Nasal cavity respiratory epithelium epithelial cell of viscerocranial mucosa (primary cell): Measurements from ENCODE around the gene WDTC1. TPM values are rescaled to one million over a fixed set of nuclear protein-coding genes. Genes with fewer than 3 reads are reported as not detected.

ENCODE experiments used
- total RNA-seq: library from RNA; depleted of rRNA; stranded (reverse); fragments of >200 nt; gene quantifications from 2 replicates; pipeline ENCODE4 v1.2.3, GENCODE V29; 2014

Gene WDTC1, protein sequence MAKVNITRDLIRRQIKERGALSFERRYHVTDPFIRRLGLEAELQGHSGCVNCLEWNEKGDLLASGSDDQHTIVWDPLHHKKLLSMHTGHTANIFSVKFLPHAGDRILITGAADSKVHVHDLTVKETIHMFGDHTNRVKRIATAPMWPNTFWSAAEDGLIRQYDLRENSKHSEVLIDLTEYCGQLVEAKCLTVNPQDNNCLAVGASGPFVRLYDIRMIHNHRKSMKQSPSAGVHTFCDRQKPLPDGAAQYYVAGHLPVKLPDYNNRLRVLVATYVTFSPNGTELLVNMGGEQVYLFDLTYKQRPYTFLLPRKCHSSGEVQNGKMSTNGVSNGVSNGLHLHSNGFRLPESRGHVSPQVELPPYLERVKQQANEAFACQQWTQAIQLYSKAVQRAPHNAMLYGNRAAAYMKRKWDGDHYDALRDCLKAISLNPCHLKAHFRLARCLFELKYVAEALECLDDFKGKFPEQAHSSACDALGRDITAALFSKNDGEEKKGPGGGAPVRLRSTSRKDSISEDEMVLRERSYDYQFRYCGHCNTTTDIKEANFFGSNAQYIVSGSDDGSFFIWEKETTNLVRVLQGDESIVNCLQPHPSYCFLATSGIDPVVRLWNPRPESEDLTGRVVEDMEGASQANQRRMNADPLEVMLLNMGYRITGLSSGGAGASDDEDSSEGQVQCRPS
- 18.8 and 41.9 TPM in 2 replicates for total RNA-seq

DNA sequence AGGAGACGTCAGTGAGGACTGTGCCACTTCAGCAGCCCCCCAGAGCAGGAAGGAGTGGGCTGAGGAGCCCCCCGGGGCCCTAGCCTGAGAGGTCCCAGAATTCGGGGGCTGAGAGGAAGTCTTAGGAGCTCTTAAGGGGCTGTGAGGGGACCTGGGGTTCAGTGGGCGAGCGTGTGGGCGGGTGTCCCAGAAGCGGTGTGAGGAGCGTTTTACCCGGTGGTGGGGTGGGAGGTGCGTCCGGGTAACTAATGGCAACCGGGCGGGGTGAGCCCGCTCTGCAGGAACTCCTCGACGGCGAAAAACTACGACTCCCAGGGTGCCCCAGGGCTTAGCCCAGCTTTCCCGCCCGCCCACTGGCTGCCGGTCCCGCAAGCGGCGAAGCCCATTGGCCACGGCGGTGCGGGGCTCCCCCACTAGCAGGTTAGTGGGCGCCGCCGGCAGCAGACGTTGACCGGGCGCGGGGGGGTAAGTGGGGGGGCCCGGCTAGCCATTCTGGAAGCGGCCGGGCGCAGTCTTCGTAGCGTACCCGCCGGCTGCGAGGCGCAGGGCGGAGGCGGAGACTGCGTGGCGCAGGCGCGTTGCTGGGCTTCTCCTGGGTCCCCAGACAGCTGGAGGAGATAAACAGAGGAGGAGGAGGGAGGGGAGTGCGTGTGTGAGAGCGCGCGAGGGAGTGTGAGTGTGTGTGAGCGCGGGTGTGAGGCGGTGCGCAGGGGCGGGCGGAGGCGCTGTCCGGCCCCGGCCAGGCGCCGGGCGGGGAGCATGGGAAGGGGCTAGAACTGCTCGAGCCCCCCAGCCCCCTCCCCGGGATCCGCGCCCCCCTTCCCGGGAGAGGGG, at the start of gene WDTC1:
Gene WDTC1 (plus strand): TSS at position 584 of the 834 bp plus-strand sequence. CDS start 26,423 bp downstream, outside the sequence.

DNA sequence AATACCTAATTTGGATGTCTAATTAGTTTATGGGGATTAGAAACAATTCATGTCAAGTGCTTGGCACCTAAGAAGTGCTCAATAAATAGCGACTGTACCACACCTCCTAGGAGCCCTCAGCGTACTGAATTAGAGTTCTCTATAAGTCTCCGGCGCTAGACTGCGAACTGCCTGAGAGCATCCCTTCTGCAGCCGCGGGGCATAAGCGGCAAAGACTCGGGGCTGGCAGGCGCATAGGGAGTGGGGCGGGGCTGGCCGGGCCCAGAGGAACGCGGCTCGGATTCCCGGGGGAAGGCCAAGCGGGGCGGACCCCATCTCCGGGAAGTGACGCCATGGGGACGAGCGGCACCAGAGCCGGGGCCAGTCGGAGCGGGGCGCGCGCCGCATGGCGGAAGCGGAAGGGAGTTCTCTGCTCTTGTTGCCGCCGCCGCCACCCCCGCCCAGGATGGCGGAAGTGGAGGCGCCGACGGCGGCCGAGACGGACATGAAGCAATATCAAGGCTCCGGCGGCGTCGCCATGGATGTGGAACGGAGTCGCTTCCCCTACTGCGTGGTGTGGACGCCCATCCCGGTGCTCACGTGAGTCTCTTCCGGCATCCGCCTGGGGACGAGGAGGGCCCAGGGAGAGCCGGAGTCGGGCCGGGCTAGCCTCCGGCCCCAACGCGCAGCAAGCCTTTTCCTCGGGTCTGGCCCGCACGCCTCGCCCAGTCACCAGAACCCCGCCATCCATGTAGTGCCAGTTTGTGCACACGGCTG, 87.6 kb downstream of the WDTC1 start, which contains the start of gene TMEM222:
Gene TMEM222 (plus strand): TSS at position 351 of the 756 bp plus-strand sequence. CDS start 35 bp downstream, at position 386.

DNA sequence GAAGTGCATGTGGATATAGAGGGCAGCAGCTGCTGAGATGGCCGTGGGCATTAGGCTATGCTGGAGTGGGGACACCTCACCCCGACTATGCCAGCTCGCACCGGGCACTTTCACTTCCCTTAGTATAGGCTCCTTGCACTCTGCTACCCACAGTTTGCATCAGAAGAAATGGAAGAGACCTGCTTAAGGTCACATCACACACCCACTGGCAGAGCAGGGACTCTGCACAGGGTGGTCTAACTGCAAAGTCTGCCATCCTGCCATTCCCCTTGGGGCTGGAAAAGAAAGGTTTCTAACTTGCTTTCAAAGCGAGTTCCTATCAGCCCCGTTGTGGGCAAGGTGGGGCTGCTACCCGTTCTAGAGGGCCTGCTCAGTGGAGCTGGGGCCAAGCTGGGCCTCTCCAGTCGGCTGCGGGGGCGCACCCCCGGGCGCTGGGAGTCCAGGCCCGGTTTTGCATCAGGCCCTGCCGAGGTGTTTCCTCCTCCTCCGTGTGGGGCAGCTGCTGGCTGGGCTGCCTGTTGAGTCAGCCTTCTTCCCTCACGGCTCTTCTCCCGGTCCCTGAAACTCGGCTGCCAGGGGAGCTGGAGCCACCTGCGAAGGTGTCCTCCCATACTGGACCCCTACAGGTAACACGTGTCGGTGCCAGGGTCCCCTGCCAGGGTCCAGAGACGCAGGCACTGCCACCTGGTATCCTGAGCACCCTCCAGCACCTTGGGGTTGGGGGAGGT, 107.3 kb downstream of the WDTC1 start, which contains the start of gene SYTL1:
Gene SYTL1 (plus strand): TSS at position 498 of the 728 bp plus-strand sequence. CDS start 3,313 bp downstream, outside the sequence.

Other genes starting within 250 kb of the WDTC1 start
- gene TRNP1, start 240.9 kb upstream of the WDTC1 start, total RNA-seq, result 10.7 and 18.8 TPM in 2 replicates
- 43.7 and 68.1 TPM in 2 replicates for gene TENT5B, start 221.8 kb upstream of the WDTC1 start, total RNA-seq
- gene SLC9A1, start 79.5 kb upstream of the WDTC1 start, total RNA-seq, result 10.9 and 78.4 TPM in 2 replicates
- 12.3 and 17.9 TPM in 2 replicates for gene TMEM222, start 87.5 kb downstream of the WDTC1 start, total RNA-seq
- gene SYTL1, start 107.4 kb downstream of the WDTC1 start, total RNA-seq, result 40.3 and 78.8 TPM in 2 replicates
- 14.7 and 29.0 TPM in 2 replicates for gene MAP3K6, start 132.3 kb downstream of the WDTC1 start, total RNA-seq
- 0.21 TPM in 1 of 2 replicates, not detected in the other for gene FCN3, start 140.2 kb downstream of the WDTC1 start, total RNA-seq
- 0.34 and 1.4 TPM in 2 replicates for gene CD164L2, start 148.7 kb downstream of the WDTC1 start, total RNA-seq
- gene GPR3, start 158.0 kb downstream of the WDTC1 start, total RNA-seq, result under 0.01 TPM in 2 replicates